Activated T-helper 17 cell treated with anti-CD3 and anti-CD28 coated beads, Interleukin-2, amount 50 U/mL, for 72 hours (primary cell): ENCODE results near the gene CITED2. TPM values are rescaled to one million over a fixed set of nuclear protein-coding genes. Genes with fewer than 3 reads are reported as not detected.
A peak's percentile ranks its signal among the peaks of the same experiment; 100 is the strongest.

Source experiments
- ATAC-seq: fragments of 150-1000 bp; cut with Tn5 transposase; replicated peaks from 2 replicates; pipeline ENCODE4 v1.10.0; 2021; ENCODE audit warnings: mild to moderate bottlenecking, moderate library complexity
- H3K27ac Mint-ChIP-seq: one replicate; pipeline ENCODE4 v1.8.0; 2022; ENCODE audit warnings: mixed read lengths
- H3K27me3 Mint-ChIP-seq: one replicate; pipeline ENCODE4 v1.8.0; 2022; ENCODE audit warnings: mixed read lengths
- H3K36me3 Mint-ChIP-seq: one replicate; pipeline ENCODE4 v1.8.0; 2022; ENCODE audit warnings: low read depth, mild to moderate bottlenecking, mixed read lengths
- H3K4me1 Mint-ChIP-seq: one replicate; pipeline ENCODE4 v1.8.0; 2022; ENCODE audit warnings: mixed read lengths
- H3K4me3 Mint-ChIP-seq: one replicate; pipeline ENCODE4 v1.8.0; 2022; ENCODE audit warnings: mild to moderate bottlenecking, mixed read lengths
- H3K9me3 Mint-ChIP-seq: one replicate; pipeline ENCODE4 v1.8.0; 2022; ENCODE audit warnings: mixed read lengths
- total RNA-seq, 2 donors: library from RNA; stranded (reverse); gene quantifications; one replicate each; pipeline ENCODE4 v1.2.3, GENCODE V29; 2022

Gene CITED2
- total RNA-seq, 2 donors from 2014 or later, result 60.9 to 99.4 TPM

DNA sequence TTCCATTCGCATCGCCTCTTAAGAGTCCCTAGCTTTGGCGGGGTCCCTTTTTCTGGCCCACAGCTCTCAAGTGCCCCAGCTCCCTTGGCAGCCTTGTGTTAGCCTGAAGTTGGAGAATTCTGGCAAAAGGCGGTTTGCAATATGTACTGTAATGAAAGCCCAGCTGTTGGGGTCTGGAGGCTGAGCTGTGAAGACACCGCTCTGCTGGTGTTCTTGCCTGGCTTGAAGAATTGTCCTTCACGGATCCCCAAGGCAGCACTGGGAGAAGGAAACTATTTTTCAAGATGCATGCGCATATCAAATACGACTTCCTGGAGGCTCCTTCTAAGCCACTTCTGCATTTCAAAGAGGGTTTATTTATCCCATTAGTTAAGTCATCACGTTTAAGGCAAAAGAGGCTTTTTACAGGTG is 21.4 kb upstream of the CITED2 start:
- no peaks in the 10 kb centered on the region for H3K4me1 Mint-ChIP-seq
- no peaks in the 10 kb centered on the region for H3K27me3 Mint-ChIP-seq
- no peaks in the 10 kb centered on the region for H3K9me3 Mint-ChIP-seq
- no peak overlapping the region for H3K27ac Mint-ChIP-seq
- no peak for ATAC-seq
- no peaks in the 10 kb centered on the region for H3K36me3 Mint-ChIP-seq
- no peak overlapping the region for H3K4me3 Mint-ChIP-seq

DNA sequence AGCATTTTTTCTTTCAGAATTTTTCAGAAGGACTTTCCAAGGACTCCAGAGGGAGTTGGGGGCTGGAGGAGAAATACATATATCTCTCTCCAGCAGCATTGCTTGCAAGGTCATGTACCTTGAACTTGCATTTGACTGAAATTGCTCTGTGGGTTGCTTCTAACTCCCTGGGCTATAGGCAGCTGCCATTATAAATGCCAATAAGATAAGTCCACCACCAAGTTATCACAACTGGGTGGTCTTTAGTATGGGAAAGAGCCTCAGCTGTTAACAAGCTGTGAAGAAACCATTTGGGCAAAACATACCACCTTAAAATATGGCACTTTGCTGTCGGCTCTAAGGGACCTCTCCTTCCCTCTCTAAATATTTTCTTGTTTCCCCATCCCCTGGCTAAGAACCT is 20.9 kb upstream of the CITED2 start:
- Mint-ChIP-seq H3K27me3 (no peaks in the 10 kb centered on the region), H3K4me3 (no peak overlapping the region), H3K27ac (no peak overlapping the region), H3K9me3 (no peaks in the 10 kb centered on the region), H3K36me3 (no peaks in the 10 kb centered on the region), H3K4me1 (no peaks in the 10 kb centered on the region)
- no peak for ATAC-seq

DNA sequence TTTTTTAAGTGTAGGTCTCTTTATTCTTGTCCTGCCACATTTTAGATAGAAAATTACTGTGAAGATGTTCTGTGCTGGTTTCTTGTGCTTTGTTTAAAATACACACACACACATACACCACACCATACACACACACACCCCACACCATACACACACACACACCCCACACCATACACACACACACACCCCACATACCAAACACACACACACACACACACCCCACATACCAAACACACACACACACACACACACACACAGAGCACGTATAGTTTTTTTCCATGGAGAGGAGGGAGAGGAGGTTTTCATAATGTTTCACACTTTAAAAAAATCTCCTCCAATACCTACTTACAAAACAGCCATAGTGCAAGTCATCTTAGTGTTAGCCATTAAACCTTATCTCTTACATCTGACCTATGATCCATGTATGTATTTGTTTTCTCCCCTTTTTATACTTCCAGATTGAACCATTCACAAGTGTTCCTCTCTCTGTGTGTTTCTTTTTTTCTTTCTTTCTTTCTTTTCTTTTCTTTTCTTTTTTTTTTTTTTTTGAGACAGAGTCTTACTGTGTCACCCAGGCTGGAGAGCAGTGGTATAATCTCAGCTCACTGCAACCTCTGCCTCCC is 19.7 kb upstream of the CITED2 start:
- no peak for ATAC-seq
- no peaks in the 10 kb centered on the region for H3K27me3 Mint-ChIP-seq
- no peaks in the 10 kb centered on the region for H3K4me1 Mint-ChIP-seq
- H3K9me3 Mint-ChIP-seq, result no peaks in the 10 kb centered on the region
- no peak overlapping the region for H3K4me3 Mint-ChIP-seq
- no peaks in the 10 kb centered on the region for H3K36me3 Mint-ChIP-seq
- H3K27ac Mint-ChIP-seq, result no peak overlapping the region

DNA sequence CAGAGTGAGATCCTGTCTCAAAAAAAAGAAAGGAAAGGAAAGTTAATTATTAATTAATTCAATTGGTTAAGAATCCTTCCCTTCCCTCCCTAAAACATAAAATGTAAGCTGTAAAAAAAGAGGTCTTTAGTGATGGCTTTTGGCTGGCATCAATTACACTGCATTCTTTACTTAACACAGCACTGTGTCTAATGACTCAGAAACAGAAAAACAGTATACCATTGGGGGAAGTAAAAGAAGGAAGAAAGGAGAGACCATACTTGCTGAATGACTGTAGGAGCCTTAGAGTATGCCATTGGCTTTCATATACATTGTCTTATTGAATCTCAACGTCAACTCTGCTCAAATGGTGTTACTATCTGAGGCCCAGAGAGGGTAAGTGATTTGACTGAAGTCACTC is 18.3 kb upstream of the CITED2 start:
- Mint-ChIP-seq H3K27ac (no peak overlapping the region), H3K9me3 (no peaks in the 10 kb centered on the region), H3K4me1 (no peaks in the 10 kb centered on the region), H3K27me3 (no peaks in the 10 kb centered on the region), H3K36me3 (no peaks in the 10 kb centered on the region), H3K4me3 (no peak overlapping the region)
- peak; percentile 59 for ATAC-seq

DNA sequence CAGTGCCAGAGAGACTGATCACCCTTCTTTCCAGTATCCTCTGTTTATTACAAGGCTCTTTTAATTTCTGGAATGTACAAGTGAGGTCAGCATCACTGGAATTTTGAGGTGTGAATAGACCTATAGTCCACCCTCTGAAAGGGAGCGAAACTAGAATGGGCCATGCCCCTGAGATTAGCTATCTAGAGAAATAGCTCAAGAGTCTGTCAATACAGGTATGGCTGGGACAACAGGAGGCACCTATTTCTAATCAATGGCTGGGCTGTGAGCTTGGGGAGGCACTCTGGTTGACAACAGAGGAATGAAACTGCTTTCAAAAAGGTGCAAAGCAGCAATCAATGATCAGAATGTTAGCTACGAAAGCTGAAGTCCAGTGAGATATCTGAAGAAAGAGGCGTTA is 17.3 kb upstream of the CITED2 start:
- no peak overlapping the region for H3K4me3 Mint-ChIP-seq
- H3K36me3 Mint-ChIP-seq, result no peaks in the 10 kb centered on the region
- no peaks in the 10 kb centered on the region for H3K27me3 Mint-ChIP-seq
- no peaks in the 10 kb centered on the region for H3K4me1 Mint-ChIP-seq
- H3K9me3 Mint-ChIP-seq, result no peaks in the 10 kb centered on the region
- H3K27ac Mint-ChIP-seq, result no peak overlapping the region
- ATAC-seq, result no peak

DNA sequence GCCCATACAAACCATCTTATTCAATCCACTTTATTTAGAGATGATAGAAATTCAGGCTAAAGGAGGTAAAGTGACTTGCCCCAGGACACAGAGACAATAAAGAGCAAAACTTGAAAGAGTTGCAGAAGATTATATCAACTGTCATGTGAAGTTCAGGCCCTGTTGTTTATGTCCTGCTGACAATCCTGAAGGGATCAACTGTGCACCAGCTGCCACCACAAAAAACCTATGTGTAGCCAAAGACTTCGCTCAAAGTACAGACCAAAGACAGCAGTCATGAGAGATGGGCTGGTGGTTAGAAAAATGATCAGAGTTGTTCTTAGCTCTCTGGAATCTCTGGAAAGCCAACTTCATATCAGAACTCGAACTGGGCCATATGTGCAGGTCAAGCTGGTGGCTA is 16.0 kb upstream of the CITED2 start:
- Mint-ChIP-seq H3K36me3 (no peaks in the 10 kb centered on the region), H3K27me3 (no peaks in the 10 kb centered on the region), H3K4me1 (no peaks in the 10 kb centered on the region), H3K9me3 (no peaks in the 10 kb centered on the region), H3K27ac (no peak overlapping the region), H3K4me3 (no peak overlapping the region)
- no peak for ATAC-seq

DNA sequence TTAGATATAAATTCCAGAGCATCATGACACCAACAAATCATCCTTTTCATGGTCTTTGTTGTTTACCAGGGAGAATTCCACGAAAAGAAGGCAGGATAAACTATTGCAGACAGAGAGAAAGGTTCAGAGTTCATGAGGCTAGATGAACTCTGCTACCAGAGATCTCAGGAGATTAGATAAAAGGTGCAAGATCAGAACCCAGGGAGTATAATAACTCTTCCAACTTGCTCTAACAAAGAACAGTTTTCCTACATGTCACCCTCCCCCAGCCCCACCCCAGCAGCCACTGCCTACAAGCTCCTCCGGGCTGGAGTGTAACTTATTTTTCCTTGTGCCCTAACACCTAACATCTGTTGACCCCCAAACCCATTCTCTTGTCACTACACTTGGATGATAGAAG is 13.9 kb upstream of the CITED2 start:
- no peak overlapping the region for H3K4me3 Mint-ChIP-seq
- no peaks in the 10 kb centered on the region for H3K4me1 Mint-ChIP-seq
- no peaks in the 10 kb centered on the region for H3K27me3 Mint-ChIP-seq
- no peaks in the 10 kb centered on the region for H3K36me3 Mint-ChIP-seq
- no peaks in the 10 kb centered on the region for H3K9me3 Mint-ChIP-seq
- H3K27ac Mint-ChIP-seq, result no peak overlapping the region
- no peak for ATAC-seq

DNA sequence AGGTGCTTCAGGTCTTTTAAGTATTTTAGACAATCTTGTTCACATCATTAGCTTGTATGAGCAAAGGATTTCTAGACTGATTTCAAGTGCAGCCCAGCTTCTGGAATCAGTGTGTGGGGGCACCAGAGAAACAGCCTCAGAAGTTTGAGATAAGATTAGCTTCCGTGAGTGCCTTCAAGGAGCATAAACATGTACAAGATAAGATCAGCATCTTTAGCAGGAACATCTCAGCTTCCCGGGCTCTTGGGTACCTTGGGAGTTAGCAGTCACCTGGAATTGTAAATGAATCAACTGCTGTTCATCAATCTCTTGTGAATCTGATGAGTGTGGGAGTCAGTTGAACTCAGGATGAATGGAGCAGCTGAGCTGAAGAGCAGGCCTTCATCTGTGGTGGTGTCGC is 12.0 kb upstream of the CITED2 start:
- Mint-ChIP-seq H3K4me3 (no peak overlapping the region), H3K36me3 (no peaks in the 10 kb centered on the region), H3K27ac (no peak overlapping the region), H3K9me3 (no peaks in the 10 kb centered on the region), H3K27me3 (no peaks in the 10 kb centered on the region), H3K4me1 (no peaks in the 10 kb centered on the region)
- ATAC-seq, result no peak

DNA sequence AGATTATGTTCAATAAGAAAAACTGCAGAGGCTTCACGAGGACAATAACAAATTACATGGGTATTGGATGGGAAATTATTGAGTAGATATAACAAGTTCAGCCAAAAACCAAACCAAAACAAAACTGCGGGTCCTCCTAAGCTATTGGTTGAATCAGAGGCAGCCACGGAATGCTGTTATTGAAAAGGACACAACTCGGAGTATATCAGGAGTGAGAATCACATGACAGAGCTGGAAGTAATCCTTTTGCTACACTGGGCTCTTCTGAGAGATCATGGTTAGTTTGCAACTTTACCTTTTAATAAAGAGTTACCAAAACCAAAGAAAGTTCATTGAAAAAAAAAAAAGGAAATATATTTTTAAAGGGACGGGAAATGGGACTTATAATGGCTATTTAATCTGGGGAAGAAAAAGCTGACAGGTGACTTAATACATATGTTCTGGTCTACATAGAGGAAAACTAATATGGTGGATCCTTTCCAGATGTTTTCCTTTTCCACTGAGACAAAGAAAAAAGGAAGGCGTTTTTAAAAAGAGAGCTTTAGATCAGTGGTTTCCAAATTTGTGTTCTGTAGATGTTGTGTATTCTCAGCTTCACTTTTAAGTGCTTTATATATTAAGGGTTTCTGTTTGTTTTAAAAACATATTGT is 6.9 kb upstream of the CITED2 start:
- H3K36me3 Mint-ChIP-seq, result no peaks in the 10 kb centered on the region
- peaks cover 18% of the 10 kb centered on the region for H3K4me1 Mint-ChIP-seq
- H3K9me3 Mint-ChIP-seq, result no peaks in the 10 kb centered on the region
- no peak overlapping the region for H3K27ac Mint-ChIP-seq
- no peaks in the 10 kb centered on the region for H3K27me3 Mint-ChIP-seq
- H3K4me3 Mint-ChIP-seq, result no peak overlapping the region
- no peak for ATAC-seq

DNA sequence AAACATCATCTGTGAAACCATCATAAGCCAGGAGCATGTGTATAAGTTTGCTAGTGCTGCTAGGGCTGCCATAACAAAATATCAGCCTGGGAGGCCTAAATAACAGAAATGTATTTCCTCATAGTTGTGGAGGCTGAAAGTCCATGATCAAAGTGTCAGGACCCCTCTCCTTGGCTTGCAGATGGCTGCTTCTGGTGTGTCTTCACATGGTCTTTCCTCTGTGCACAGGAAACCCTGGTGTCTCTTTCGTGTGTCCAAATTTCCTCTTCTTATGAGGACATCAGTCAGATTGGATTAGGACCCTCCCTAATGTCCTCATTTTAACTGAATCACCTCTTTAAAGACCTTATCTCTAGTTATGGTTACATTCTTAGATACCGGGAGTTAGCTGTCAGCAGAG is 6.2 kb upstream of the CITED2 start:
- Mint-ChIP-seq H3K4me3 (no peak overlapping the region), H3K9me3 (no peaks in the 10 kb centered on the region), H3K36me3 (no peaks in the 10 kb centered on the region), H3K27ac (no peak overlapping the region), H3K4me1 (peaks cover 22% of the 10 kb centered on the region), H3K27me3 (no peaks in the 10 kb centered on the region)
- no peak for ATAC-seq

DNA sequence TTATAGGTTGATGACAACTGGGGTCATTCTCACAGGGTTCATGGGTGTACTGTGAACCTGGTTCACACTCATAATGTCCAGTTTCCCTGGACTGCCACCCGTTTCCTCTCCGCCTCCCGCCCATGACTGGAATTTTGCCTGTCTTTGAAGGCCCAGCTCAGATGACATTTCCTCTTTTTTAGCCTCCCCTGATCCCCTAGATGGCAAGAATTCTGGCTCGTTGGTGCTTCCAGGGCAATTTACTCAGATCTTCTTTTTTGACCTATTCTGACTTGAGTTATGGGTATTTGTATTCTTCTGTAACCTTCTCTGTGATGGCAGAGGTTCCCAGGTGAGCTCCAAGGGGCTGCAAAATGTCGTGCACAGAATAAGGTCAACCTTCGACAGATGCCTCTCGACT is 5.7 kb upstream of the CITED2 start:
- H3K27ac Mint-ChIP-seq, result no peak overlapping the region
- ATAC-seq, result no peak
- H3K4me3 Mint-ChIP-seq, result no peak overlapping the region
- H3K9me3 Mint-ChIP-seq, result no peaks in the 10 kb centered on the region
- no peaks in the 10 kb centered on the region for H3K27me3 Mint-ChIP-seq
- no peaks in the 10 kb centered on the region for H3K36me3 Mint-ChIP-seq
- peaks cover 22% of the 10 kb centered on the region for H3K4me1 Mint-ChIP-seq

DNA sequence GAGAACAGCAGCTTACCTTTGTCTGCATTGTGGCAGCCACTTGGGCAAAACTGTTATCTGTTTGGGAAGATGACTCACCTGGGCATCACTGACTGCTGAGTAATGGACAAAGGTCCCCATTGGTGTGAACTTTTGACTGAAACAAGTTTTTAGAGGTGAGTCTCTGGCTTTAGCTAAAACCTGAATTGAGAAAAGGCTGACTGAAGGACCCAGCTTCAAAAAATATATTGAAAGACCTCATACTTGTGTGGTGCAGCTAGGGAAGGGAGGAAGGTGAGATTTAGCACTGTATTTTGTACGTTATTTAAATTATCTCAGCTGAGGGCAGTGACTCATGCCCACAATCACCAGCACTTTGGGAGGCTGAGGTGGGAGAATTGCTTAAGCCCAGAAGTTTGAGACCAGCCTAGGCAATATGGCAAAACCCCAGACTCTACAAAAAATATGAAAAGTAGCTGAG is 4.5 kb upstream of the CITED2 start:
- no peaks in the 10 kb centered on the region for H3K27me3 Mint-ChIP-seq
- peak; percentile 42 for ATAC-seq
- peak overlapping the region; percentile 82 for H3K27ac Mint-ChIP-seq
- H3K9me3 Mint-ChIP-seq, result no peaks in the 10 kb centered on the region
- peaks cover 7% of the 10 kb centered on the region for H3K36me3 Mint-ChIP-seq
- H3K4me3 Mint-ChIP-seq, result peak overlapping the region; percentile 44
- peaks cover 22% of the 10 kb centered on the region for H3K4me1 Mint-ChIP-seq

DNA sequence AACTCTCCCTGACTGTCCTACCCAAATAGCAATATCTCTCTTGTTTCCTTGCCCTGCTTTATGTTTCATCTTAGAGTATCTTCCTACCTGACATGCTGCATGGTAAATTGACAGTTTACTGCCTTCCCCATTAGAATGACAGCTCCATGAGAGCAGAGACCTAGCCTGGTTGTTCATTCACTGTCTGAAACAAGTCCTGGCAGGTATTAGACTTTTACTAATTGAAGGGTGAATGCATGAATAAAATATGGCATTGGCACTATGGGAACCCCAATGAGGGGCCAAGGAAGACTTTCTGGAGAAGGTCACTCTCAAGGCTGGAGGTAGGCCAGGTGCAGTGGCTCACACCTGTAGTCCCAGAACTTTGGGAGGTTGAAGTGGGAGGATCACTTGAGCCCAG is 3.8 kb upstream of the CITED2 start:
- peaks cover 22% of the 10 kb centered on the region for H3K4me1 Mint-ChIP-seq
- peak overlapping the region; percentile 44 for H3K4me3 Mint-ChIP-seq
- peak overlapping the region; percentile 82 for H3K27ac Mint-ChIP-seq
- no peaks in the 10 kb centered on the region for H3K27me3 Mint-ChIP-seq
- no peak for ATAC-seq
- peaks cover 14% of the 10 kb centered on the region for H3K36me3 Mint-ChIP-seq
- no peaks in the 10 kb centered on the region for H3K9me3 Mint-ChIP-seq

DNA sequence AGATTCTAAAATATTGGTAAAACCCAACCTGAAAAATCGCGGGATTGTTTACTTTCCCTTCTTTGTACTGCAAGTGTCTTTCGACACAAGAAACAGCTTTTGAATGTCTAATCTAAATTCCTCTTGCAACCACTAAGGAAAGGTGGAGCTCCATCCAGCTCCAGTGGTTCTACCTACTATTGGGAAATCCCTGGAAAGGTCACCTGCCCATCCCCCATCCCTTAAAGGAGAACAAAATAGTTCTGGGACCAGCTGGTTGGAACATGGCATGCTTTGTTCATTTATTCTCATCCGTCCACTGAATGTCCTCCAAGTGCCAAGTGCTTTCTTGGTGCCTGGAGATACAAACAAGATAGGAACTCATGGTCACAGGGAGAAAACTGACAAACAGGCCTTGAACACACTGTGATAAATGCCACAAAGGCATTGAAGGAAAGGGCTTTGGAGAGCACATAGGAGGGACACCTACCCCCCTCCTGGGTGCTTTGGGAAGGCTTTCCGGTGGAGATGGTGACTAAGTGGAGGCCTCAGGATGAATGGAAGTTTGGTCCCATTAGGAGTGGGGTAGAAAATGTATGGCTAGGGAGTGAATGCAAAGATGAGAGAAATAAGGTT is 2.3 kb upstream of the CITED2 start:
- peaks cover 25% of the 10 kb centered on the region for H3K4me1 Mint-ChIP-seq
- H3K9me3 Mint-ChIP-seq, result no peaks in the 10 kb centered on the region
- peaks cover 29% of the 10 kb centered on the region for H3K36me3 Mint-ChIP-seq
- ATAC-seq, result no peak
- H3K27me3 Mint-ChIP-seq, result no peaks in the 10 kb centered on the region
- peak overlapping the region; percentile 97 for H3K27ac Mint-ChIP-seq
- peak overlapping the region; percentile 95 for H3K4me3 Mint-ChIP-seq

DNA sequence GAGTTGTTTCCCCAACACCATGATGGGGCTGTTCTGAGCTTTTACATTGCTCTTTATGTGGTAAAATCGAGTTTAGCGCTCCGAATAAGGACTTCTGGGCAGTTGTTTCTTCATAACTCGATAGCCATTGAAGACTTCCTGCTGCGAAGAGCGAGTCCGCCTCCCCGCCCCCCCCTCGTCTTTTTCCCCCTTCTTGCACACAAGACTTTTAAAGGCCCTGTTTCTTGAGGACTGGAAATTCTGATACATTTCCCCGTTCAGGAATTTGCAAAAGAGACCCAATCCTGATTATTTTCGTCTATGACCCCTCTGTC is 1.5 kb upstream of the CITED2 start:
- H3K4me3 Mint-ChIP-seq, result peak overlapping the region; percentile 95
- H3K27me3 Mint-ChIP-seq, result no peaks in the 10 kb centered on the region
- H3K4me1 Mint-ChIP-seq, result peaks cover 32% of the 10 kb centered on the region
- ATAC-seq, result no peak
- H3K9me3 Mint-ChIP-seq, result no peaks in the 10 kb centered on the region
- peak overlapping the region; percentile 97 for H3K27ac Mint-ChIP-seq
- peaks cover 36% of the 10 kb centered on the region for H3K36me3 Mint-ChIP-seq
